ENCODE measurements around the gene RBMS1.

RBMS1 gene

GRCh38 chr2:160406591-160407392 is 86.8 kb downstream of the RBMS1 start:
- TF ChIP-seq CTCF (IDR thresholded peaks at IDR 0.05; ENCODE audit: low read depth, low read length) (no peak), EZH2phosphoT487 (IDR thresholded peaks at IDR 0.05; ENCODE audit: low read depth) (no peak)
- Histone ChIP-seq H3K4me3 (ENCODE audit: low read length) (peak overlapping the region; percentile 98), H3K4me2 (ENCODE audit: low read length) (peak overlapping the region; percentile 84), H3K27ac (ENCODE audit: low read length) (peak overlapping the region; percentile 58), H3K9ac (ENCODE audit: low read length) (peak overlapping the region; percentile 93), H3K36me3 (replicated peaks; ENCODE audit: low read depth, low read length) (no peaks in the 10 kb centered on the region), H2AFZ (ENCODE audit: low read depth, low read length) (peak overlapping the region; percentile 92), H3K4me1 (ENCODE audit: low read length) (peaks cover 19% of the 10 kb centered on the region), H4K20me1 (ENCODE audit: insufficient read depth, low read length) (no peaks in the 10 kb centered on the region), H3K79me2 (ENCODE audit: low read length) (no peaks in the 10 kb centered on the region), H3K27me3 (ENCODE audit: low read depth, low read length) (peaks cover 20% of the 10 kb centered on the region), H3K9me3 (ENCODE audit: insufficient read depth, low read length) (no peaks in the 10 kb centered on the region)

- Histone ChIP-seq H3K4me3 (ENCODE audit: low read length) (no peak overlapping the region), H4K20me1 (ENCODE audit: insufficient read depth, low read length) (no peaks in the 10 kb centered on the region), H3K27me3 (ENCODE audit: low read depth, low read length) (peaks cover 13% of the 10 kb centered on the region), H3K27ac (ENCODE audit: low read length) (no peak overlapping the region), H3K79me2 (ENCODE audit: low read length) (no peaks in the 10 kb centered on the region), H2AFZ (ENCODE audit: low read depth, low read length) (no peak overlapping the region), H3K9me3 (ENCODE audit: insufficient read depth, low read length) (no peaks in the 10 kb centered on the region), H3K4me2 (ENCODE audit: low read length) (no peak overlapping the region), H3K36me3 (replicated peaks; ENCODE audit: low read depth, low read length) (no peaks in the 10 kb centered on the region), H3K9ac (ENCODE audit: low read length) (no peak overlapping the region), H3K4me1 (ENCODE audit: low read length) (peaks cover 10% of the 10 kb centered on the region)
- no peak for TF ChIP-seq CTCF (IDR thresholded peaks at IDR 0.05; ENCODE audit: low read depth, low read length)
- no peak for TF ChIP-seq EZH2phosphoT487 (IDR thresholded peaks at IDR 0.05; ENCODE audit: low read depth)
Observed at GRCh38 chr2:160405077-160405867, 88.3 kb downstream of the RBMS1 start.

- Histone ChIP-seq H3K9ac (ENCODE audit: low read length) (no peak overlapping the region), H3K27ac (ENCODE audit: low read length) (no peak overlapping the region), H3K9me3 (ENCODE audit: insufficient read depth, low read length) (no peaks in the 10 kb centered on the region), H3K79me2 (ENCODE audit: low read length) (no peaks in the 10 kb centered on the region), H3K4me3 (ENCODE audit: low read length) (no peak overlapping the region), H3K4me2 (ENCODE audit: low read length) (no peak overlapping the region), H2AFZ (ENCODE audit: low read depth, low read length) (no peak overlapping the region), H3K27me3 (ENCODE audit: low read depth, low read length) (peaks cover 2% of the 10 kb centered on the region), H3K36me3 (replicated peaks; ENCODE audit: low read depth, low read length) (no peaks in the 10 kb centered on the region), H4K20me1 (ENCODE audit: insufficient read depth, low read length) (no peaks in the 10 kb centered on the region), H3K4me1 (ENCODE audit: low read length) (peaks cover 9% of the 10 kb centered on the region)
- no peak for TF ChIP-seq EZH2phosphoT487 (IDR thresholded peaks at IDR 0.05; ENCODE audit: low read depth)
- TF ChIP-seq CTCF (IDR thresholded peaks at IDR 0.05; ENCODE audit: low read depth, low read length) = no peak
Observed at GRCh38 chr2:160402997-160403979, 90.3 kb downstream of the RBMS1 start.

Measured in OCI-LY3 (cell line).